GDM1 (cell line): ENCODE measurements around the gene FKRP.
"Not testable (repeated sequence)": the region's sequence is repeated elsewhere in the genome, so short reads cannot be mapped to it uniquely, and the experiment has no call there.

ENCODE experiments used
- DNase-seq: peaks from one replicate; lab custom pipeline; 2025; lab: John Stamatoyannopoulos, UW

FKRP gene

GRCh38 chr19:46786236-46787039 is 40.6 kb downstream of the FKRP start:
- DNase-seq: peak; percentile 63

GRCh38 chr19:46787040-46787330 is 41.1 kb downstream of the FKRP start:
- DNase-seq: no peak

GRCh38 chr19:46787331-46788261 is 41.7 kb downstream of the FKRP start:
- DNase-seq: no peak

- DNase-seq: peak; percentile 94
Observed at GRCh38 chr19:46788262-46788967, 42.6 kb downstream of the FKRP start, which contains the start of gene SLC1A5. Gene SLC1A5 (minus strand): TSS chr19:46788594. CDS start chr19:46787965, 629 bp downstream.

- no peak for DNase-seq
Observed at GRCh38 chr19:46788968-46789338, 43.1 kb downstream of the FKRP start.

GRCh38 chr19:46789371-46789770 is 43.5 kb downstream of the FKRP start:
- DNase-seq: no peak

- DNase-seq: no peak
Observed at GRCh38 chr19:46791944-46792343, 46.1 kb downstream of the FKRP start.

GRCh38 chr19:46797881-46798280 is 52.0 kb downstream of the FKRP start:
- DNase-seq: no peak

GRCh38 chr19:46798713-46799112 is 52.9 kb downstream of the FKRP start:
- no peak for DNase-seq

- DNase-seq: no peak
Observed at GRCh38 chr19:46802152-46802551, 56.3 kb downstream of the FKRP start.

- DNase-seq: no peak
Observed at GRCh38 chr19:46803555-46803954, 57.7 kb downstream of the FKRP start.

GRCh38 chr19:46804432-46804831 is 58.6 kb downstream of the FKRP start:
- not testable (repeated sequence) for DNase-seq

- DNase-seq: no peak
Observed at GRCh38 chr19:46806656-46807055, 60.8 kb downstream of the FKRP start.
